GM18499 (cell line): ENCODE data around the gene DDR1.
"Not testable (repeated sequence)": the region's sequence is repeated elsewhere in the genome, so short reads cannot be mapped to it uniquely, and the experiment has no call there.

Experiments used
- ATAC-seq: cut with Tn5 transposase; IDR thresholded peaks from one replicate; pipeline ENCODE4 v1.9.1; 2021; ENCODE audit warnings: moderate number of reproducible peaks; ENCODE audit not compliant: insufficient read depth, unreplicated experiment

The DDR1 gene

DNA sequence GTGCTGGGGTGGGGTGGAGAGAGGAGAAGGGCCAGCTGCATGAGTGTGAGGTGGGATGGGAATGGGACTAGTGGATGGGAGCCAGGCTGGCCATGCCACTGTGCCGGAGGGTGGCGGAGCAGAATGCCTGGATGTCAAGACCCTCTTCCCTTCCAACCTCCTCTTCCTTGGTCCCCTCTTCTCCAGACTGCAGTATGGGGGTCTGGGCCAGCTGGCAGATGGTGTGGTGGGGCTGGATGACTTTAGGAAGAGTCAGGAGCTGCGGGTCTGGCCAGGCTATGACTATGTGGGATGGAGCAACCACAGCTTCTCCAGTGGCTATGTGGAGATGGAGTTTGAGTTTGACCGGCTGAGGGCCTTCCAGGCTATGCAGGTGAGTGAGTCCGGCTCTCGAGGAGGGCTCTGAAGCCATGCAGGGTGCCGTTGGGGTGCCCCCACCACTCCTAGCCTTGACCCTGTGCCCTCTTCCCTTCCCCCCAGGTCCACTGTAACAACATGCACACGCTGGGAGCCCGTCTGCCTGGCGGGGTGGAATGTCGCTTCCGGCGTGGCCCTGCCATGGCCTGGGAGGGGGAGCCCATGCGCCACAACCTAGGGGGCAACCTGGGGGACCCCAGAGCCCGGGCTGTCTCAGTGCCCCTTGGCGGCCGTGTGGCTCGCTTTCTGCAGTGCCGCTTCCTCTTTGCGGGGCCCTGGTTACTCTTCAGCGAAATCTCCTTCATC lies 7.7 kb downstream of the DDR1 start:
- no peak for ATAC-seq

DNA sequence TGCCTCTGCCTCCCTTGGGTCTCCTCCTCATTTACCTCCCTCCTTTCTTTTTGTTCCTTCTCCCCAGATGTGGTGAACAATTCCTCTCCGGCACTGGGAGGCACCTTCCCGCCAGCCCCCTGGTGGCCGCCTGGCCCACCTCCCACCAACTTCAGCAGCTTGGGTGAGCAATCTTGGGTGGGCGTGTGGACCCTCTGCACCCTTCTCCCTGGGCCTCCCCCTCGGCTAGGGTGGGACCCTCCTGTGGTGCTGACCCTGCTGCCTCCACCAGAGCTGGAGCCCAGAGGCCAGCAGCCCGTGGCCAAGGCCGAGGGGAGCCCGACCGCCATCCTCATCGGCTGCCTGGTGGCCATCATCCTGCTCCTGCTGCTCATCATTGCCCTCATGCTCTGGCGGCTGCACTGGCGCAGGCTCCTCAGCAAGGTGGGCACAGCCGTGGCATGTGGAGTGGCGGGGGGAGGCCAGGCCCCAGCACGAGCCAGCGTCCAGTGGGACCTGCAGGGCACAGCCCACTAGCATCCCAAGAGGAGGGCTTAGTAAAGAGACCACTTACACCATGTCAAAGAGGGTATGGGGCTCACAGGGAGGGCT lies 8.8 kb downstream of the DDR1 start:
- no peak for ATAC-seq

DNA sequence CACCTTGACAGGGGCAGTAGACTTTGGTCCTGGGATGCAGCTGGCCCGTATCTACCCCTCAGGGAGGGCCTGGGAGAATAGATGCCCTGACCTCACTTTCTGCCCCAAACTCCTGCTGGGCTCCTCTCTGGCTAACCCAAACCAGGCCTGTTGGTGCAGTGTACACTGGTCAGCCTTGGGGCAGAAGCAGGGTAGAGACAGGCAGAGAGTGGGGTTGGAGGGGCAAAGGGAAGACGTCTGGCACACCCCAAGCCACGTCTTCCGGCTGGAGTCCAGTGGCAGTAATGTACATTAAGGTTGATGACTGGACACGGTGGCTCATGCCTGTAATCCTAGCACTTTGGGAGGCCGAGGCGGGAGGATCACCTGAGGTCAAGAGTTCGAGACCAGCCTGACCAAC lies 9.3 kb downstream of the DDR1 start:
- no peak for ATAC-seq

DNA sequence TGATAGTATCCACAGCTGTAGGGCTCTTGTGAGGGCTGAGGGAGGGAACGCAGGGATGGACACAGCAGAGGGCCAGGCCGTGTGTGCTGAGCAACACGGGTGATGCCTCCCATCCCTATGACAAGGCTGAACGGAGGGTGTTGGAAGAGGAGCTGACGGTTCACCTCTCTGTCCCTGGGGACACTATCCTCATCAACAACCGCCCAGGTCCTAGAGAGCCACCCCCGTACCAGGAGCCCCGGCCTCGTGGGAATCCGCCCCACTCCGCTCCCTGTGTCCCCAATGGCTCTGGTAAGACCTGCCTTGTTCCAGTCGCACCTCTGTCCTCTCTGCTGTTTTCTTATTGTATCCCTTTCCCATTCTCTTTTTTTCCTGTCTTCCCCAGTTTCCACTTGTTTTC lies 10.1 kb downstream of the DDR1 start:
- ATAC-seq, result no peak

DNA sequence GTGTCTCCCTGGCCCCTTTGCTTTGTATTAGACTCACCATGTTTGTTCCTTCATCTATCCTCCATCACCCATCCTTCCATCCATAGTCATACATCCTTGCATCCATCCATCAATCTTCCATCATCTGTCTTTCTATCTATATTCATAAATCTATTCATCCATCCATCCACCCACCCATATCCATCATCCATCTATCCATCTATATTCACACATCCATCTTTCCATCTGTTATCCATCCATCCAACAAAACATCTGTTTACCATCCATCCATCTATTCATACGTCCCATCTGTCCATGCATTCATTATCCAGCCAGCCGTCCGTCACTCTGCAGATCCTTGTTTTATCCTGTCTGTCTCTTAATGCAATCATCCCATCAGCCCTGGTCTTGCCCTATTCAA lies 10.6 kb downstream of the DDR1 start:
- no peak for ATAC-seq

DNA sequence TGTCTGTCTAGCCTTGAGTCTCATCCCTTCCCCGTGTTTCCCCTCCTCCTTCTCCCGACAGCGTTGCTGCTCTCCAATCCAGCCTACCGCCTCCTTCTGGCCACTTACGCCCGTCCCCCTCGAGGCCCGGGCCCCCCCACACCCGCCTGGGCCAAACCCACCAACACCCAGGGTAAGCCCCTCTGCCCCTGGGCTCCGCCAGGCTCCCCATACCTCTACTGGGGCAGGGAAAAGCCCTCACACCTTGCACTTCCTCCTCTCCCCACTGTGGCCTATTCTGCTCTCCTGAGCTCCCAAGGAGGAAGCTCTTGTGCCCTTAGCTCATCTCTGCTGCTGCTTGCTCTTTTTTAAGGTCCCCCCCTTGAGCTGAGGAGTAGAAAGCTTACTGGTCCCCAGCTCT lies 11.0 kb downstream of the DDR1 start:
- ATAC-seq, result no peak

DNA sequence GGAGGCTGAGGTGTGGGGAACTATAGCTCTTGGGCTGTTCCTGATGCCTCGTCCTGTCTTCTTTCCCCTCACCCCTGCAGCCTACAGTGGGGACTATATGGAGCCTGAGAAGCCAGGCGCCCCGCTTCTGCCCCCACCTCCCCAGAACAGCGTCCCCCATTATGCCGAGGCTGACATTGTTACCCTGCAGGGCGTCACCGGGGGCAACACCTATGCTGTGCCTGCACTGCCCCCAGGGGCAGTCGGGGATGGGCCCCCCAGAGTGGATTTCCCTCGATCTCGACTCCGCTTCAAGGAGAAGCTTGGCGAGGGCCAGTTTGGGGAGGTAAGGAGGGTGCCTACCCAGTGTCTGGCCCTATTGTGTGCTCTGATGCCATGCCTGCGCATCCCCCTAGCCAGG lies 12.2 kb downstream of the DDR1 start:
- no peak for ATAC-seq

DNA sequence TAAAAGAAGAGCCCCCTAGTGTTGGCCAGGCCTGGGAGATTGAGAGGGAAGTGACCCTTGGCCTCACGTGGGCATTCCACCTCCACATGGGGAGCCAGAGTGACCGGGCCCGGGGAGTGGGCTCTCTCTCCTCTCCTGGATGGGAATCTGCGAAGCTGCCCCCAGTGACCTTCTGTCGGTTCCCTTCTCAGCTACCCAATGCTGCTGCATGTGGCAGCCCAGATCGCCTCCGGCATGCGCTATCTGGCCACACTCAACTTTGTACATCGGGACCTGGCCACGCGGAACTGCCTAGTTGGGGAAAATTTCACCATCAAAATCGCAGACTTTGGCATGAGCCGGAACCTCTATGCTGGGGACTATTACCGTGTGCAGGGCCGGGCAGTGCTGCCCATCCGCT lies 13.6 kb downstream of the DDR1 start:
- ATAC-seq, result no peak

DNA sequence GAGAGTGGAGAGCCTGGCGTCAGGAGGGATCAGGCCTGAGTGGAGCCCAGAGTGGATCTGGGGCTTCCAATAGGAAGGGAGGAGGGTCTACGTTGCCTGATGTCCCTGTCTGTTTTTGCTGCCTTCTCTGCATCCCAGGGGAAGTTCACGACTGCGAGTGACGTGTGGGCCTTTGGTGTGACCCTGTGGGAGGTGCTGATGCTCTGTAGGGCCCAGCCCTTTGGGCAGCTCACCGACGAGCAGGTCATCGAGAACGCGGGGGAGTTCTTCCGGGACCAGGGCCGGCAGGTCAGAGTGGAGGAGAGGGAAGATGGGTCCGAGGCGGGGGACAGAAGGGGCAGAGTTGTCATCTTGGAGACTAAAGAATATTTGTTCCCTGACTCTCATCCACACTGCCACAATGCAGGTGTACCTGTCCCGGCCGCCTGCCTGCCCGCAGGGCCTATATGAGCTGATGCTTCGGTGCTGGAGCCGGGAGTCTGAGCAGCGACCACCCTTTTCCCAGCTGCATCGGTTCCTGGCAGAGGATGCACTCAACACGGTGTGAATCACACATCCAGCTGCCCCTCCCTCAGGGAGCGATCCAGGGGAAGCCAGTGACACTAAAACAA lies 14.5 kb downstream of the DDR1 start:
- no peak for ATAC-seq

DNA sequence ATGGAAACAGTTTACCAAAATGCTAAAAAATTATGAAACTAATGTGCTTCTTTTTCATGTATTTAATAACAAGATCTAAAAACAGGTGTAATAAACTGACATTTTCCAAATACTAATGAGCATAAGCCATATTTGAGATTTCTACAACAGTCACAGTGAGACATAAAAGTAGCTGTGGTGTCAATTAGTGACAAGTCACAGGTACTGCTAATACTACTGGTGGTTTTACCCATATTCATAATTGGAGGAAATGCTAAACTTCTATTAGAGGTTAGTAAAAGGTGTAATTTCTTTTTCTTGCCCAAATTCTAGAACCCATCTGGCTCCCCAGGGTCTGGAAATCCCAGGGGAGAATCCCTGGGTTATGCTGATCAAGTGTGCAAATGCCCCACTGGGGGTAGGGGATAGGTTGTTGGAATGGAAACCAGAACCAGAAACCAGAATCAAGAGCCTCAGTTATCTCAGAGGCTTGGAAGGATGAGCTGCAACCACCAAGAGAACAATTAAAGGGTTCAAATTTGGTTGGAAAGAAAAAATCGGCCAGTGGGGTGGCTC lies 16.6 kb downstream of the DDR1 start:
- no peak for ATAC-seq

DNA sequence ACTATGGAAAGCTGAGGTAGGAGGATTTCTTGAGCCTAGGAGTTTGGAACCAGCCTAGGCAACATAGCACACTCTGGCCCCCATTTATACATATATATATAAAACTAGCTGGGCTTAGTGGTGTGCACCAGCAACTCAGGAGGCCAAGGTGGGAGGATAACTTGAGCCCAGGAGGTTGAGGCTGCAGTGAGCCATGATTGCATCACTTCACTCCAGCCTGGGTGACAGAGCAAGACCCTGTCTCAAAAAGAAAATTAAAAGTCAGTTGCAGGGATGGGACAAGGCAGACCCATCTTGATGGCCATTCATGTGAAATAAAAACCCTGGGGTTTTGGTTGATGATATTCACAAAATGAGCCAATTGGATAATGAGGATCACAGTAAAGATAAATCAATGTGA lies 17.1 kb downstream of the DDR1 start:
- ATAC-seq, result no peak

DNA sequence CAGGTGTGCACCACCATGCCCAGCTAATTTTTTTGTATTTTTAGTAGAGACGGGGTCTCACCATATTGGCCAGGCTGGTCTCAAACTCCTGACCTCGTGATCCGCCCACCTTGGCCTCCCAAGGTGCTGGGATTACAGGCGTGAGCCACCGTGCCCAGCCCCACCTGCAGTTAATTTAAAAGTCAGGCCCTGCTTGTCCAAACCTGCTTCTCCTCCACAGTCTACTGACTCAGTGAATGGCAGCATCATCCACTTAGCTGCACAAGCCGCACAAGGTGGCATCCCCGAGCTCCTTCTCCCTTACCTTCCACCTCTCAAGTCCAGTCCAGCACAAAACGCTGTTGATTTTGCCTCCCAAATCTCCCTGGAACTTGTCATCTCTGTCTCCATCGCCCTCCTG lies 17.9 kb downstream of the DDR1 start:
- ATAC-seq, result not testable (repeated sequence)

DNA sequence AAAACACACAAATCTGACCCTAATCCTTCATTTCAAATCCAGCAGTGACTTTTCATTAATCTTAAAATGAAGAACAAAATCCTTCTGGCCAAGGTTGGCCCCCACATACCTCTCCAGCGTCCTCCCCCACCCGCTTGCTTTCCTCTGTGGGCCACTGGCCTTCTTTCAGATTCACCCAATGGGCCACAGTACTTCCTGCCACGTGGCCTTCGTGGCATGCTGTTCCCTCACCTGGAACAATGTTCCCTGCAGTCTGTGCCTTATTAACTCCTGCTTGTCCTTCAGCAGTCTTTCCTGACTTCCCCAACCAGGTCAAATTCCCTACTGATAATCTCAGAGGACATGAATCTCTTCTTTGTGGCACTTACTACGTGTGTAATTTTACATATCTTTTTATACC lies 18.4 kb downstream of the DDR1 start:
- ATAC-seq, result no peak

DNA sequence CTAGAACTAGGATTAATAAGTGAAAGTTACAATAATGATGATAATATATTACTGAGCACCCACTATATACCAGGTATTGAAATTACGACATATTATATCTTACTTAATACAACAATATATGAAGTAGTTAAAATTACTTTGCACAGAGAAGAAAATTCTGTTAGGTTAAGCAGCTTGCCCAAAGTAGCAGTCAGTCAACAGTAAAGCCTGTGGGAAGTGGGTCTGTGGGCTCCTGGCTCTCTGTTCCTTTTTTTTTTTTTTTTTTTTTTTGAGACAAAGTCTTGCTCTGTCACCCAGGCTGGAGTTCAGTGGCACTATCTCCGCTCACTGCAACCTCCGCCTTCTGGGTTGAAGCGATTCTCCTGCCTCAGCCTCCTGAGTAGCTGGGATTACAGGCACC lies 18.9 kb downstream of the DDR1 start:
- no peak for ATAC-seq

DNA sequence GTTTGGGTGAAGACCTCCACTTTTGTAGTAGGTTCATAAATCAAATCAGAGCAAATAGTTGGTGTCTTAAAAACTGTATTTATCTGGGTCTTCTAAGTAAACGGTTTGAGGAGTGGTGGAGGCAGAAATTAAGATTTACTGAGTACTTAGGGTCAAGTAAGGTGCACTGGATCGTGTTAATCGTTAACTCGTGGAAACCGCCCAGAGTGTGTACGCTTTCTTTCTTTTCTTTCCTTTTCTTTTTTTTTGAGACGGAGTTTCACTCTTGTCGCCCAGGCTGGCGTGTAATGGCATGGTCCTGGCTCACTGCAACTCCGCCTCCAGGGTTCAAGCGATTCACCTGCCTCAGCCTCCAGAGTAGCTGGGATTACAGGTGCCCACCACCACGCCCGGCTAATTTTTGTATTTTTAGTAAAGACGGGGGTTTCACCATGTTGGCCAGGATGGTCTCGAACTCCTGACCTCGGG lies 23.0 kb downstream of the DDR1 start:
- ATAC-seq, result not testable (repeated sequence)

DNA sequence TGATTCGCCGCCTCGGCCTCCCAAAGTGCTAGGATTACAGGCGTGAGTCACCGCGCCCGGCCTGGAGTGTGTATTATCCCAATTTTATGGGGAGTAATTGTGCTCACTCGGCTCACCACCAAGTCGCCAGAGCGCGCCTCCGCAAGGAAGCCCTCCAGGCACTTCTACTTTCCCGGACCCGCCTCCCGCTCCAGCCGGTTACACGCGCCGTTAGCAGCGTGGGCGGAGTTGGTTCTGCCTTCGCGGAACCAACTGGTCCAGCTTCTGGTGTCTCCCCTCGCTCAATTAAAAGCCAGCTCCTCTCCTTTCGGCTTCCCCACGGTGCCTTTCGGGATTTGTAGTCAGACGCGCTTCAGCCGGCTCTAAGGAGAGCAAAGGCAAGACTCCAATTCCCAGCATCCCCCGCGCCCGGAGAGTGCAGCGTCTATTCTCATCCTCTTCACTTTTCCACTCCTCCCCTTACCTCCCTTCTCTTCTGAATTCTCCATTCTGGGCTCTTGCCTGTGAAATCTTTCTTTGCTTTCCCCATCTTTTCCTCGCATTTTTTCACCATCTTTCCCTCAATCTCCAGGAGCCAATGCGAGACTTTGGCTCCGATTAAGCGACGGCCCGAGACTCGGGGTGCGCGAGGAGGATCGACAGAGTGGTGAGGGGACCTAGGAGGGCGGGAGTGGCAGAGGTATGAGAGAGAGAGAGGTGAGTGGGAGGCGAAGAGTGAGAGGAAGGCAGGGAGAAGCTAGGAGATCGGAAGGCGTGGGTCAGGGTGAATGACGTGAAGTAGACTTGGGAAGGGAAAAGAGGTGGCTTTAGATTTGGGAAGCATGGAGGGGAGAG lies 23.7 kb downstream of the DDR1 start, which contains the start of gene GTF2H4:
GTF2H4 (plus strand) TSS at position 450 of the 834 bp plus-strand sequence.
- ATAC-seq, result peak; percentile 87

DNA sequence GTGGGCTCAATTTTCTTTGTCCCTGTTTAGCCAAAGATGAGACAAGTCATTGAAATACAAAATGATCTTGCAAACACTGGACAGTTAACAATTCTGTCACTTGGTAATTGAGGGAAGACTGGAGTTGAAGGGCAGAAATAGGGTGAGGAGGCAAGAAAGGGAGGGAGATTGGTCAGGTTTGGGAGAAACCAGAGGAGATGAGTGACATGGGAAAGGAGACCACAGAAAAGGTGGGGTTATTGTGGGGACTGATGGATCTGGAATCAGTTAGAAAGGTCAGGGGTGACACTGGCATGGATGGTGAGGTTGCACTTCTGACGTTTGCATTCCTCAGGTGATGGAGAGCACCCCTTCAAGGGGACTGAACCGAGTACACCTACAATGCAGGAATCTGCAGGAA lies 24.4 kb downstream of the DDR1 start:
- no peak for ATAC-seq

DNA sequence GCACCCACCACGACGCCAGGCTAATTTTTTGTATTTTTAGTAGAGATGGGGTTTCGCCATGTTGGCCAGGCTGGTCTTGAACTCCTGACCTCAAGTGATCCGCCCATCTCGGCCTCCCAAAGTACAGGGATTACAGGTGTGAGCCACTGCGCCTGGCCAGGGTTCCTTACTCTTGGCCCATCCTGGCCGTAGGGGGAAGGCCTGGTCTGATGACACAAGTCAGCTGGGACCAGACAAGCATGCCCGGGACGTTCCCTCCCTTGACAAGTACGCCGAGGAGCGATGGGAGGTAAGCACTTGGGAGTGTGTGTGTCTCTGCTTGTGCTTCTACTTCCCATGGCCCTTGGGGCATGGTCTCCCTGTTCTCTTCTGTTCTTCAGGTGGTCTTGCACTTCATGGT lies 26.2 kb downstream of the DDR1 start:
- ATAC-seq, result not testable (repeated sequence)

DNA sequence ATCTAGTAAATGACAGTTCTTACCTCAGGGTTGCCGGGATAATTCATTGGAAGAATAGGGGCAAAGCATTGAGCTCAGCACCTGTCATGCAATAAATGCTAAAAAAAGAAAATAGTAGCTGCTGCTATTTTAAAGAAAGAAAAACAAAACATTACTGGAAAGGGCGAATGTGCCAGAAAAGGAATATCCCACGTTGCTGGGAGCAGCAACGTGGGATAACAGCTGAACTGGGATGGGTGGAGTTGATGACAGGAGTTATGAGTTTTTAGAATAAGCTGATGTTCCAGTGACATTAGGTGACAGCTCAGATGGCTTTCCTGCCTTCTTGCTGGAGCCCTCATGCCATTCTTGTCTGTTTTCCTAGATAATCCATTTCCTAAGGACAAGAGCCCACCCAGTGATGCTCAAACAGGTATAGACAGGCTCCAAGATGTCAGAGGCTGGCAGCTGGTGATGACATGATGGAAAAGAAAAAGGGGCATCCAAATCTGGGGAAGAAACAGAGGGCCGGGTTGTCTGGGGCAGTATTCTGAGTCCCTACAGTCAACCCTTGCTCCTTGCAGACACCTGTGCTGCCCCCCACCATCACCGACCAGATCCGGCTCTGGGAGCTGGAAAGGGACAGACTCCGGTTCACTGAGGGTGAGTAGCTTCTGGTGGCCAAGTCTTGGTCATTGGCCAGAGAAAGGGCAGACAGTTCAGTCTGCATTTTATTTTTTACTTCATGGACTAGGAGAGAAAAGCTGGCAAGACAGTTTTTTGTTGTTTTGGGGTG lies 28.6 kb downstream of the DDR1 start:
- no peak for ATAC-seq

DNA sequence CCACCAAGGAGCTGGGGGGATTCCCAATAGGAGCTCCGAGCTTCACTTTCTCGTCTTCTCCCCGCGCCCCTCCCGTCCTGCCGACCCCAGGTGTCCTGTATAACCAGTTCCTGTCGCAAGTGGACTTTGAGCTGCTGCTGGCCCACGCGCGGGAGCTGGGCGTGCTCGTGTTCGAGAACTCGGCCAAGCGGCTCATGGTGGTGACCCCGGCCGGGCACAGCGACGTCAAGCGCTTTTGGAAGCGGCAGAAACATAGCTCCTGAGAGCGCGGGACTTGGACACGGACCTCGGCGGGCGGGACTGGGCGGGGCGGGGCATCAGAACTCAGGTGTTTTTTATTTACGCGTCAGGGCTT lies 29.4 kb downstream of the DDR1 start:
- ATAC-seq, result no peak
